Aorta (tissue), 5 donors: Measurements from ENCODE around the gene CDK5. TPM values are rescaled to one million over a fixed set of nuclear protein-coding genes. Genes with fewer than 3 reads are reported as not detected.
A peak's percentile ranks its signal among the peaks of the same experiment; 100 is the strongest.

Experiments used
- ATAC-seq: fragments of 200-7000 bp; cut with Tn5 transposase; one replicate; pipeline ENCODE4 v1.9.1; 2022; ENCODE audit warnings: moderate library complexity; ENCODE audit not compliant: low FRiP score
- DNase-seq, 2 donors: peaks; one replicate each; pipeline ENCODE4 v3.0.0-alpha.2; 2020
- H3K27ac ChIP-seq, 2 donors: one replicate each; pipeline ENCODE4 v1.5.1; 2013; ENCODE audit warnings: low read length in 2 of 2, mild to moderate bottlenecking in 2 of 2, moderate library complexity in 2 of 2, control low read depth in 1 of 2, inconsistent platforms in 1 of 2, low read depth in 1 of 2
- H3K27me3 ChIP-seq, 2 donors: one replicate each; pipeline ENCODE4 v1.6.1; 2013; ENCODE audit warnings: control low read depth in 1 of 2, low read length in 1 of 2, mild to moderate bottlenecking in 1 of 2, moderate library complexity in 1 of 2; ENCODE audit not compliant: insufficient read depth in 2 of 2, control insufficient read depth in 1 of 2
- H3K36me3 ChIP-seq, 2 donors: one replicate each; pipeline ENCODE4 v1.6.1; 2013; ENCODE audit warnings: control low read depth in 1 of 2, low read length in 1 of 2, mild to moderate bottlenecking in 1 of 2; ENCODE audit not compliant: insufficient read depth in 2 of 2, control insufficient read depth in 1 of 2
- H3K4me1 ChIP-seq, 2 donors: one replicate each; pipeline ENCODE4 v1.6.1; 2013; ENCODE audit warnings: low read length in 2 of 2, control low read depth in 1 of 2, mild to moderate bottlenecking in 1 of 2, moderate library complexity in 1 of 2; ENCODE audit not compliant: insufficient read depth in 2 of 2, control insufficient read depth in 1 of 2
- H3K4me3 ChIP-seq, 2 donors: one replicate each; pipeline ENCODE4 v1.5.1; 2013; ENCODE audit warnings: low read length in 2 of 2, control low read depth in 1 of 2, mild to moderate bottlenecking in 1 of 2
- H3K9me3 ChIP-seq: one replicate; pipeline ENCODE4 v1.6.1; 2013; ENCODE audit warnings: mild to moderate bottlenecking, low read length; ENCODE audit not compliant: control insufficient read depth
- WGBS, 2 donors: extraction: QIAGEN DNeasy Blood & Tissue Kit; methylation state at CpG; one replicate each; pipeline ENCODE4 v1.1.7; 2013; 5-methylcytosine and 5-hydroxymethylcytosine counted together
- intact Hi-C, 2 donors: fragments of 100-400 bp; cut with DNase I; formaldehyde crosslinking; loops; one replicate each; pipeline versions ENCODE4 v1.14.2 to v1.15.0; 2022
- polyA plus RNA-seq, 2 donors: library from polyadenylated mRNA; stranded (reverse); fragments of 200-250 nt; gene quantifications; one replicate each; pipeline ENCODE4 v1.2.3, GENCODE V29; 2013
- total RNA-seq, 2 donors: library from RNA; stranded (reverse); fragmentation: NEBNext Ultra II Directional; extraction: Animal tissue kit (Norgen Biotek cat#: 25700); gene quantifications; one replicate each; pipeline ENCODE4 v1.2.1, GENCODE V29; 2021
- donor health status: healthy with polysubstance abuse.
- donor health status: Bipolar disorder and iron deficiency.
- donor health status: DM: no; HTN: no; CAD: no.
- donor health status: DM: no; HTN: no; CAD: no.
- donor health status: DM: yes; HTN: yes; CAD: no.

CDK5 gene
- total and polyA plus RNA-seq, 4 donors = 4.1 to 8.9 (median 6.3) TPM

DNA sequence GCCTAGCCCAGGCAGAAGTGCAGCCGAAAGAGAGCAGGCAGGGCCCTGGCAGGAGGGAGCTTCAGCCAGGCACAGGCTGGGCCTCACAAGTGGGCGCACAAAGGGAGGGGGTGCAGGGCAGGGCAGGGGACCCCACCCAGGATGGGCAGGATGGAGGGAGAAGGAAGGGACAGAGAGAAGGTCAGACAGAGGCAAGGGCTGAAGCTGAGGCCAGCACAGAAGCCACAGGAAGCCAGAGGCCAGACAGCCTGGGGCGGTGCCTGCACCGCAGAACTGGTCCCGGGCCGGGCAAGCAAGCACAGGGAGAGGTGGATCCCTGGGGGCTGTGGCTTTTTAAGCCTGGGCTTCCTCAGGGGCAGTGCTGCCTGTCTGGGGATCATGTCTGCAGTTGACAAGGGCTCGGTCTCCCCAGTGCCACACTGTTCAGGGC lies 50.2 kb downstream of the CDK5 start:
- no peaks in the 10 kb centered on the region for H3K36me3 ChIP-seq
- H3K27ac ChIP-seq = no peak overlapping the region
- no peaks in the 10 kb centered on the region for H3K4me1 ChIP-seq
- 63 to 86% methylated on average over 7 of the region's 7 CpGs for WGBS, 2 donors
- DNase-seq = peak in 1 of 2 donors; percentile 45
- H3K4me3 ChIP-seq = no peak overlapping the region
- no peaks in the 10 kb centered on the region for H3K27me3 ChIP-seq
- no peaks in the 10 kb centered on the region for H3K9me3 ChIP-seq
- intact Hi-C loops = loop anchor here in 1 of 2 donors (5.0 kb wide), 1 partner anchor 110 kb away; no protein-coding TSS in a partner anchor
- ATAC-seq = peak; percentile 2

GRCh38 chr7:151006590-151007300 lies 51.0 kb downstream of the CDK5 start:
- Histone ChIP-seq H3K4me1 (no peaks in the 10 kb centered on the region), H3K4me3 (no peak overlapping the region), H3K9me3 (no peaks in the 10 kb centered on the region), H3K27me3 (no peaks in the 10 kb centered on the region), H3K27ac (no peak overlapping the region), H3K36me3 (no peaks in the 10 kb centered on the region)
- ATAC-seq (no peak), DNase-seq (peak in 1 of 2 donors; percentile 47)
- WGBS, 2 donors = 88 to 89% methylated on average over 22 to 23 of the region's 23 CpGs
- intact Hi-C loops = loop anchor here in 1 of 2 donors (5.0 kb wide), 1 partner anchor 109 kb away; no protein-coding TSS in a partner anchor

DNA sequence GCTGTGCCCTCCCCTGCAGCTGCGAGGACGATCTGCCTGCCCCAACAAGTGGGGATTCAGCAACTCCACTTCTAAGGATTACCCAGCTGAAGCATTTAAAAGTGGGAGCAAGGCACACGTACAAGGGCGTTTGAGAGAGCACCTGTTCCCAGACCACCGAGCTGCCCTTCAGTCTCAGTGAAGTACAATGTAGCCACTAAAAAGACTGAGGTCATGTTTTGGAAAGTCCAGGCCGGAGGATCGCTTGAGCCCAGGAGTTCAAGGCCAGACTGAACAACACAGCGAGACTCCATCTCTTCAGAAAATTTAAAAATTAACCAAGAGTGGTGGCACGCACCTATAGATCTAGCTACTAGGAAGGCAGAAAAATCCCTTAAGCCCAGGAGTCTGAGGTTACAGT lies 52.1 kb downstream of the CDK5 start:
- intact Hi-C loops = loop anchor here in 1 of 2 donors (5.0 kb wide), 1 partner anchor 108 kb away; no protein-coding TSS in a partner anchor
- 78 to 87% methylated on average over 9 of the region's 9 CpGs for WGBS, 2 donors
- no peak for DNase-seq
- Histone ChIP-seq H3K27me3 (no peaks in the 10 kb centered on the region), H3K4me3 (no peak overlapping the region), H3K4me1 (no peaks in the 10 kb centered on the region), H3K36me3 (no peaks in the 10 kb centered on the region), H3K27ac (no peak overlapping the region), H3K9me3 (no peaks in the 10 kb centered on the region)
- ATAC-seq = no peak

Other genes with a start within 250 kb of the CDK5 start
- gene AOC1, start 205.4 kb downstream of the CDK5 start, total RNA-seq = under 1 TPM in 1 of 2 donors, not detected in 1; 0.72 TPM
- 10 to 100 TPM in 1 of 2 donors, under 1 TPM in 1; 0.23 to 17.9 TPM for gene AOC1, start 205.4 kb downstream of the CDK5 start, polyA plus RNA-seq
- 1 to 10 TPM in 1 of 2 donors, under 1 TPM in 1; 0.65 to 2.4 TPM for gene KCNH2, start 79.6 kb downstream of the CDK5 start, total RNA-seq
- under 1 TPM; 0.23 to 0.63 TPM for gene KCNH2, start 79.6 kb downstream of the CDK5 start, polyA plus RNA-seq
- gene NOS3, start 66.9 kb downstream of the CDK5 start, total RNA-seq = 10 to 100 TPM; 28.1 to 32.4 TPM
- 10 to 100 TPM in 1 of 2 donors, under 1 TPM in 1; 0.63 to 17.3 TPM for gene NOS3, start 66.9 kb downstream of the CDK5 start, polyA plus RNA-seq
- gene ATG9B, start 33.4 kb downstream of the CDK5 start, total RNA-seq = under 1 TPM in 1 of 2 donors, not detected in 1; 0.12 TPM
- not detected for gene ATG9B, start 33.4 kb downstream of the CDK5 start, polyA plus RNA-seq
- 10 to 100 TPM; 18.7 to 30.8 TPM for gene ABCB8, start 29.4 kb downstream of the CDK5 start, total RNA-seq
- gene ABCB8, start 29.4 kb downstream of the CDK5 start, polyA plus RNA-seq = 10 to 100 TPM in 1 of 2 donors, 1 to 10 TPM in 1; 5.5 to 39.7 TPM
- gene ASIC3, start 9.4 kb downstream of the CDK5 start, total RNA-seq = 1 to 10 TPM; 1.7 to 2.9 TPM
- gene ASIC3, start 9.4 kb downstream of the CDK5 start, polyA plus RNA-seq = 1 to 10 TPM in 1 of 2 donors, not detected in 1; 7.1 TPM
- 100 to 1,000 TPM; 118 to 128 TPM for gene SLC4A2, start 1.7 kb upstream of the CDK5 start, total RNA-seq
- gene SLC4A2, start 1.7 kb upstream of the CDK5 start, polyA plus RNA-seq = 100 to 1,000 TPM in 1 of 2 donors, 10 to 100 TPM in 1; 37.1 to 215 TPM
- gene FASTK, start 22.9 kb upstream of the CDK5 start, total RNA-seq = 10 to 100 TPM; 45.6 to 56.6 TPM
- 100 to 1,000 TPM in 1 of 2 donors, 10 to 100 TPM in 1; 58.4 to 216 TPM for gene FASTK, start 22.9 kb upstream of the CDK5 start, polyA plus RNA-seq
- gene TMUB1, start 25.6 kb upstream of the CDK5 start, total RNA-seq = 10 to 100 TPM; 32.7 to 33.9 TPM
- gene TMUB1, start 25.6 kb upstream of the CDK5 start, polyA plus RNA-seq = 10 to 100 TPM; 19.0 to 72.4 TPM
- gene AGAP3, start 28.6 kb upstream of the CDK5 start, total RNA-seq = 100 to 1,000 TPM in 1 of 2 donors, 10 to 100 TPM in 1; 60.6 to 115 TPM
- gene AGAP3, start 28.6 kb upstream of the CDK5 start, polyA plus RNA-seq = 100 to 1,000 TPM in 1 of 2 donors, 10 to 100 TPM in 1; 21.5 to 105 TPM
- gene GBX1, start 109.8 kb upstream of the CDK5 start, total RNA-seq = not detected
- gene GBX1, start 109.8 kb upstream of the CDK5 start, polyA plus RNA-seq = not detected
- not detected for gene ASB10, start 129.4 kb upstream of the CDK5 start, total RNA-seq
- not detected for gene ASB10, start 129.4 kb upstream of the CDK5 start, polyA plus RNA-seq
- gene H2BK1, start 152.6 kb upstream of the CDK5 start, total RNA-seq = 1 to 10 TPM in 1 of 2 donors, not detected in 1; 2.2 TPM
- gene H2BK1, start 152.6 kb upstream of the CDK5 start, polyA plus RNA-seq = not detected
- gene ABCF2, start 169.3 kb upstream of the CDK5 start, total RNA-seq = 10 to 100 TPM; 15.8 to 25.8 TPM
- gene ABCF2, start 169.3 kb upstream of the CDK5 start, polyA plus RNA-seq = 10 to 100 TPM; 14.3 to 15.9 TPM
- 10 to 100 TPM; 49.1 to 51.6 TPM for gene CHPF2, start 174.6 kb upstream of the CDK5 start, total RNA-seq
- 10 to 100 TPM in 1 of 2 donors, 1 to 10 TPM in 1; 7.8 to 53.5 TPM for gene CHPF2, start 174.6 kb upstream of the CDK5 start, polyA plus RNA-seq
- gene SMARCD3, start 190.8 kb upstream of the CDK5 start, total RNA-seq = 10 to 100 TPM; 52.4 to 84.4 TPM
- 100 to 1,000 TPM in 1 of 2 donors, 10 to 100 TPM in 1; 48.5 to 182 TPM for gene SMARCD3, start 190.8 kb upstream of the CDK5 start, polyA plus RNA-seq